ENCODE results near the gene UBALD1.
"Not testable (repeated sequence)": the region's sequence is repeated elsewhere in the genome, so short reads cannot be mapped to it uniquely, and the experiment has no call there.

The UBALD1 gene

GRCh38 chr16:4593086-4593485 is 21.6 kb downstream of the UBALD1 start:
- no peak for DNase-seq

GRCh38 chr16:4591706-4592470 is 22.8 kb downstream of the UBALD1 start:
- no peak for DNase-seq

GRCh38 chr16:4591191-4591590 is 23.5 kb downstream of the UBALD1 start:
- no peak for DNase-seq

- DNase-seq: no peak
These were observed 25.7 kb downstream of the UBALD1 start for GRCh38 chr16:4588961-4589360.

GRCh38 chr16:4588386-4588785 is 26.3 kb downstream of the UBALD1 start:
- peak; percentile 29 for DNase-seq

GRCh38 chr16:4586291-4586690 is 28.4 kb downstream of the UBALD1 start:
- DNase-seq: no peak

- no peak for DNase-seq
These were observed 30.8 kb downstream of the UBALD1 start for GRCh38 chr16:4583906-4584305.

GRCh38 chr16:4580250-4580649 is 34.4 kb downstream of the UBALD1 start:
- no peak for DNase-seq

- peak; percentile 94 for DNase-seq
These were observed 35.6 kb downstream of the UBALD1 start for GRCh38 chr16:4578961-4579530.

- no peak for DNase-seq
These were observed 38.7 kb downstream of the UBALD1 start for GRCh38 chr16:4576008-4576407.

- peak; percentile 16 for DNase-seq
These were observed 39.6 kb downstream of the UBALD1 start for GRCh38 chr16:4574919-4575705.

- DNase-seq: not testable (repeated sequence)
These were observed 40.8 kb downstream of the UBALD1 start for GRCh38 chr16:4573926-4574325.

- DNase-seq: no peak
These were observed 42.0 kb downstream of the UBALD1 start for GRCh38 chr16:4572715-4573114.

- DNase-seq: no peak
These were observed 43.9 kb downstream of the UBALD1 start for GRCh38 chr16:4570688-4571321.

GRCh38 chr16:4570086-4570485 is 44.6 kb downstream of the UBALD1 start:
- DNase-seq: no peak

- DNase-seq: no peak
These were observed 48.5 kb downstream of the UBALD1 start for GRCh38 chr16:4566144-4566543.

- no peak for DNase-seq
These were observed 49.9 kb downstream of the UBALD1 start for GRCh38 chr16:4564661-4565267.

GRCh38 chr16:4561596-4561995 is 53.1 kb downstream of the UBALD1 start:
- peak; percentile 18 for DNase-seq

Data from DMS53 (cell line).